IPS-18a (cell line): ENCODE measurements around the gene UVSSA.
"Not testable (repeated sequence)": the region's sequence is repeated elsewhere in the genome, so short reads cannot be mapped to it uniquely, and the experiment has no call there.

Source experiments
- H3K27ac ChIP-seq: one replicate; pipeline ENCODE4 v1.5.1; 2013; ENCODE audit warnings: low read length
- H3K27me3 ChIP-seq: one replicate; pipeline ENCODE4 v1.6.1; 2013; ENCODE audit warnings: mild to moderate bottlenecking, low read length; ENCODE audit not compliant: control insufficient read depth, insufficient read depth
- H3K36me3 ChIP-seq: one replicate; pipeline ENCODE4 v1.6.1; 2013; ENCODE audit warnings: low read depth, low read length; ENCODE audit not compliant: control insufficient read depth
- H3K4me1 ChIP-seq: one replicate; pipeline ENCODE4 v1.6.1; 2013; ENCODE audit warnings: low read depth, low read length; ENCODE audit not compliant: control insufficient read depth
- H3K4me3 ChIP-seq: one replicate; pipeline ENCODE4 v1.5.1; 2013; ENCODE audit warnings: low read length
- H3K9ac ChIP-seq: one replicate; pipeline ENCODE4 v1.6.1; 2013; ENCODE audit warnings: mild to moderate bottlenecking, low read length, moderate library complexity
- H3K9me3 ChIP-seq: one replicate; pipeline ENCODE4 v1.6.1; 2013; ENCODE audit warnings: low read depth, low read length; ENCODE audit not compliant: control insufficient read depth

The UVSSA gene

DNA sequence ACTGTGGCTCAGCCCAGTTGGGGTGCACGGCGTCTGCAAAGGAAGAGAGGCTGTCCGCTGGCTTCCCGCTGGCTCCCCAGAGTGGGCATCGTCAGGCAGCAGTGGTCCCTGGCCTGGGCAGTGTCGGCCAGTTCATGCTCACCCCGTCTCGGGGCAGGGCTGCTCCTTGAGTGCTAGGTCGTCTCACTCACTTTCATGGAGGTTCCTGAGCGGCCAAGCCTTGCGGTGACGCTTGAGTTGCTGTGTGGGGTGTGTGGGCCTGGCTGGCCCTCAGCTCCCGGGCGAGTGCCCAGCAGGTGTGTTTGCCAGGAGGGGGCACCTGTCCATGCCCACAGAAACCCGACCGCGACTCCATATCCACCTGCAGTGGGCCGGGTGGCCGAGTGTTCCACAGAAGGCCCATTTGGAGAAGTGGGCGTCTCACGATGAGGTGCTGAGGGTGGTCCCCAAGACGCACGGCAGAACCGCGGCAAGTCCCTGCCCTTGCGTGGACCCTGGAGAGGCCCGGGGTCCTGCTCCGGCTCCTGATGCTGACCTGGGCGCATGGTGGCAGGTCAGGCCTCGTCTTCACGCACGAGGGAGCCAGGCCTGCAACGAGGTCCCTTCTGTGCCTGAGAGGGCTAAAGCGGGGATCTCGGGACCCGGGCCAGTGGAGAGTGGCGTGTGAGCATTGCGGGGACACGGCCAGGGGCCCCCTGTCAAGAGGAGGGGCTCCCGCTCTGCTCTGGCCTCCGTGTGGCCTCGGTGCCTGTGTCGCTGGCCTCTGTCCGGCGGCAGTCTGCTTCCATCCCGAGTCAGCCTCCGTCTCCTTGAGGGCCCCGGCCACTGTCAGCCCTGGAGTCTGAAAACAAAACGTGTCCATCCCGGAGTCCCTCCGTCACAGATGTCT is 18.5 kb upstream of the UVSSA start:
- Histone ChIP-seq H3K27ac (no peak overlapping the region), H3K36me3 (peaks cover 12% of the 10 kb centered on the region), H3K9me3 (no peaks in the 10 kb centered on the region), H3K27me3 (no peaks in the 10 kb centered on the region), H3K9ac (no peak overlapping the region), H3K4me1 (no peaks in the 10 kb centered on the region), H3K4me3 (no peak overlapping the region)

DNA sequence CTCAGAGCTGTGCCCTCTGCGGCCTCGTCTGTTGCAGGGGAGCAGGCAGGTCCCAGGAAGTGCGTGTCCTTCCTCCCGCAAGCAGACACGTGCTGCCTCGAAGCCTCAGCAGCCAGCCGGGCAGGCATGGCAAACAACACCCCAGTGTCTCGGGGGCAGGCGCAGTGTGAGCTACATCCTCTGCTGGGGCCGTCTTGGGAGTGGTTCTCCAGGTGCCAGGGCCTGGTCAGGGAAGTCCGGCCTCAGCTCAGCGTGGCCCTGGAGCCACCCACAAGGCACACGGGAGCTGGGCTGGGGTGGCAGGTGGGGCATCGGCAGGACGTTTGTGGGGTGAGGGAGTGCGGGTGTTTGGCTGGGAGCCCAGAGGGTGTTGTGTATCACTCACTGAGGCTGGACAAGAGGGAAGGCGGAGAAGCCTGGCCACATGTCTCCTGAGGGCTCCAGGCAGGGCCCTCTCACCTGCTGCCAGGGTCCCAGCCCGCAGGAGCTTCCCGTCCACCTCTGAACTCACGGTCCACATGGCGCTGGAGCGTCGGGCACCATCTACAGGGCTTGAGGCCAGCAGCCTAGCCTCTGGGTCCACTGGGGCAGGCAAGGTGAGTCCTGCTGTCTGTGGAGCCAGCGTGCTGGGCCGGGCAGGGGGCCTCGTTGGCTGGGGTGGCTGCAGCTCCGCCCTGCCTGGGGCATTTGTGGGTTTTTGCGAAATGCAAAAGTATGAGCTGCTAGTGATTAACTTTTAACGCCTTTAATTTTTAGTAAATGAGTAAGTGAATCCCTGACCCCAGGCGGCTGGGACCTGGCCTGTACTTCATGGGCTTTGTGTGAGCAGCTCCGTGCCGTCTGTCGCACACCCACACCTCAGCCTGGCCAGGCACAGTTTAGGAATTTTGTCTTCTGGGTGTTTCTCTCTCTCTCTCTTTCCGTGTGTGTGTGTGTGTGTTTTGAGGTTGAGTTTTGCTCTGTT is 17.3 kb upstream of the UVSSA start:
- Histone ChIP-seq H3K27me3 (no peaks in the 10 kb centered on the region), H3K9me3 (no peaks in the 10 kb centered on the region), H3K9ac (no peak overlapping the region), H3K27ac (no peak overlapping the region), H3K4me3 (no peak overlapping the region), H3K36me3 (peaks cover 12% of the 10 kb centered on the region), H3K4me1 (no peaks in the 10 kb centered on the region)

DNA sequence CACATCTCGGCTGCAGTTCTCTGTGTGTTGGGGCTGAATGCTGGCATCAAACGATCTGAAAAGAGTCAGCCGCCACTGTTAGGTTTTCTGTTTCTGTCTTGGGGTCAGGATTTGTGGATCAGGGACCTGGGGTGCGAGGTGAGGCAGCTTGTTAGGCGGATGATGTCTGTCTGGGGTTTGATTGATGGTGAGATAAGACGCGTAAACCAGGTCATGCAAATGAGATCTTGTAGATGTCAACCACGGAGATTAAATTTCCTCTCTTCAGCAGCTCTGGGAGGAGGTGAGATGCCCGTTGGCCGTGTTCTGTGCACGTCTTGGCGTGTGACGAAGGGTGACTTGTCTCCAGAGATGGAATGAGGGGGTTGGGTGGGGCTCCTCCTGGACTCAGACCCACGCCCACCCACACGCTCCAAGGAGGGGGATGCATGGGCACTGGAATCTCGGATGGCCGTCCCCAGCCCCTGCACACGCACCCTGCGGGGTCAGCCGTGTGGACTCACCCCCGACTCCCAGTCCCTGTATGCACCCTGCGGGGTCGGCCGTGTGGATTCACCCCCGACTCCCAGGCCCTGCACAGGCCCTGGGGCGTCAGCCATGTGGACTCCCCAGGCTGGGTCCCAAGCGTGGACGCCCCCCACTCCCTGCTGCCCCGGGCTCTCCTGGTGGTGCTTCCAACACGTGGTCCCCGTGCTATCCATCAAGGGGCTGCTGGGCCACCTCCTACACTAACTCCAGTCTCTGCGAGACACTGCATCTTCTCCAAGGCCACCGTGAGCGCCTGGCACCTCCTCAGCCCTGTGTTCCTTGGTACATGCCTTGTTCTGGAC is 16.0 kb upstream of the UVSSA start:
- H3K4me3 ChIP-seq = no peak overlapping the region
- H3K27me3 ChIP-seq = no peaks in the 10 kb centered on the region
- H3K27ac ChIP-seq = no peak overlapping the region
- no peak overlapping the region for H3K9ac ChIP-seq
- H3K9me3 ChIP-seq = no peaks in the 10 kb centered on the region
- peaks cover 8% of the 10 kb centered on the region for H3K36me3 ChIP-seq
- H3K4me1 ChIP-seq = no peaks in the 10 kb centered on the region

DNA sequence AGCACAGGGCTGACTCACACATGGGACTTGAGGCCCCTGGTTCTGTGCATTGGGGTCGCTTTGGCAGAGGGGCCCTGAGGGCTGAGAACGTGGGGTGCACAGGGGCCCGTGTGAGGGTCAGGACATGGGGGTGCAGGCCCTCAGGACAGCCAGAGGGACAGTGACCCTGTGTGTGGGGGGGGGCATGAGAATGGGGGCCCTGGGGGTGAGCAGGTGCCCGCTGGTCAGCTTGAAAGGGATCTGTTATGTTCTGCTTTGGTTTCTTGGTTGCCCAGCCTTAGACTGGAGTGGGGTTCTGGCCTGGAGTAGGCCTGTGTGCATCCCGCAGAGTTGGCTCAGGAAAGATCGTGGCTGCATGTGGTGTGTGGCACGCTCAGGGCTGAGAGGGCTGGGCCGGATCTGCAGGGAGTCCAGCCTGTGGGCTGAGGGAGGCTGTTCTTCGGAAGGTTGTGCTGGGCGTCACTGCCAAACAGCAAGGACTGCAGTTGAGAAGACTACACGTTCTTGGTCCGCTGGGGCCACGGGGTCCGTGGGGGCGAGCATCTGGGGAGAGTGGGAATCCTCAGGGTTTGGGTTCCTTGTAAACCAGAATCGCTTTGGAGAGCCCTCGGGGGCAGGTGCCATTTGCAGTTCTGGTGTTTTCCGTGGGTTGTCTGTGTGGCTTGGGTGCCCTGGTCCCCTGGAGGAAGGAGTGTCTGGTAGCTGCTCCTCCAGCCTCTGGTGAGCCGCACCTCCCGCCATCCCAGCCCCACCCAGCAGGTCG is 15.2 kb upstream of the UVSSA start:
- Histone ChIP-seq H3K9me3 (no peaks in the 10 kb centered on the region), H3K27ac (no peak overlapping the region), H3K36me3 (peaks cover 12% of the 10 kb centered on the region), H3K4me3 (no peak overlapping the region), H3K9ac (no peak overlapping the region), H3K27me3 (no peaks in the 10 kb centered on the region), H3K4me1 (no peaks in the 10 kb centered on the region)

DNA sequence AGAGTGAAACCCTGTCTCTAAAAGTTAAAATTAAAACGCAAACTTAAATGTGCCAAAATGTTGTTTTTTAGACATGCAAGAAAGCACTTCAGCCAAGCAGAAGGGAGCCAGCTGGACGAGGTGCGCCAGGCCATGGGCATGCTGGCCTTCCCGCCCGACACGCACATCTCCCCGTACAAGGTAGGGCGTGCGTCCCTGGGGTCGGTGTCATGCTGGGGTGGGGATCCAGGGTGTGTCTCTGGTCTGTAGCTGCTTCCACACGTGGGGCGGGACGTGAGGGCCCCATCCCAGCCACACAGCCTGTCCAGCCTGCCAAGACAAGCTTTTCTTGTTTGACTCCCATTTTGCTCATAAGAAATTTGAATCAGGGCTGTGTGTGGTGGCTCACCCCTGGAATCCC is 14.3 kb upstream of the UVSSA start:
- Histone ChIP-seq H3K36me3 (peaks cover 21% of the 10 kb centered on the region), H3K9ac (no peak overlapping the region), H3K4me3 (no peak overlapping the region), H3K4me1 (no peaks in the 10 kb centered on the region), H3K9me3 (no peaks in the 10 kb centered on the region), H3K27ac (no peak overlapping the region), H3K27me3 (no peaks in the 10 kb centered on the region)

DNA sequence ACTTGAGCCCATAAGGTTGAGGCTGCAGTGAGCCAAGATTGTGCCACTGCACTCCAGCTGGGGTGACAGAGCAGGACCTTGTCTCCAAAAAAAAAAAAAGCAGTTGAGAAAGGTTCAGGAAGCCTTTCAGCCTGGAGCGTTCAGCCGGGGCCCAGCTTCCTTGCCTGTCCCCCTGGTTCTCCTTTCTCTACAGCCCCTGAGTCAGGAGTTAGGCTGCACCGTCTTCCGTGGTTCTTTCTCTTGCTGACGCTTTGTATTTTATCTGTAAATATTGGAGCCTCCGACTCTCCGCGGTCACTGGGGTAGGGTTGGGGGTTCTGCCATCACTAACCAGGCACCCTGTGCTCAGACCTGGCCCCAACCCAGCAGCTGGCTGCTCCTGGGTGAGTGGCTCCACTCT is 13.8 kb upstream of the UVSSA start:
- peaks cover 27% of the 10 kb centered on the region for H3K36me3 ChIP-seq
- H3K27me3 ChIP-seq = no peaks in the 10 kb centered on the region

DNA sequence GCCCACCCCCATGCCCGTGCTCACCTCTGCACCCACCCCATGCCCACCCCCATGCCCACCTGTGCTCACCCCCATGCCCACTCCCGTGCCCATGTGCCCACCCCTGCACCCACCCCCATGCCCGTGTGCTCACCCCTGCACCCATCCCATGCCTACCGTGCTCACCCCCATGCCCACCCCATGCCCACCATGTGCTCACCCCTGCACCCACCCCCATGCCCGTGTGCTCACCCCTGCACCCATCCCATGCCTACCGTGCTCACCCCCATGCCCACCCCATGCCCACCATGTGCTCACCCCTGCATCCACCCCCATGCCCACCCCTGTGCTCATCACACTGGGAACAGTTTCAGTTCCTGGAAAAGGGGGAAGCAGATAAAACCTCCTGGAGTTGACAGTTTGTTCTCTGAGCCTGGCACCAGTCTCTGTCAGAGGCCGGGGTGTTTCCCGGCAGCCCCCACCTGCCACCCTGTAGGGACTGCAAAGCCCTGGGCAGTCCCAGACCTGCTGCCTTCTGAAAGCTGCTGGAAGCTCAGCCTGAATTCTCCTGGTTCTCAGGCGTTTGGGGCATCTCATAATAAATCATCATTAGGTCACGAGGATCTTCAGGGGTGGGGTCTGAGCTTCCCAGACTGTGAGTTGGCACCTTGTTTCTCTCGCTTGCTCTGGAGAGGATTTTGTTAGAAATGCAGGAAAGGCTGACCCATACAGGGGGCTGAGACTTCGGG is 13.0 kb upstream of the UVSSA start:
- not testable (repeated sequence) for H3K9ac ChIP-seq, H3K4me3 ChIP-seq, H3K27ac ChIP-seq, H3K4me1 ChIP-seq, H3K27me3 ChIP-seq, H3K9me3 ChIP-seq
- H3K36me3 ChIP-seq = peaks cover 31% of the 10 kb centered on the region

More for the DNA sequence above, 13.8 kb upstream of the UVSSA start:
- Histone ChIP-seq H3K9me3 (no peaks in the 10 kb centered on the region), H3K4me1 (no peaks in the 10 kb centered on the region), H3K9ac (no peak overlapping the region), H3K4me3 (no peak overlapping the region), H3K27ac (no peak overlapping the region)

DNA sequence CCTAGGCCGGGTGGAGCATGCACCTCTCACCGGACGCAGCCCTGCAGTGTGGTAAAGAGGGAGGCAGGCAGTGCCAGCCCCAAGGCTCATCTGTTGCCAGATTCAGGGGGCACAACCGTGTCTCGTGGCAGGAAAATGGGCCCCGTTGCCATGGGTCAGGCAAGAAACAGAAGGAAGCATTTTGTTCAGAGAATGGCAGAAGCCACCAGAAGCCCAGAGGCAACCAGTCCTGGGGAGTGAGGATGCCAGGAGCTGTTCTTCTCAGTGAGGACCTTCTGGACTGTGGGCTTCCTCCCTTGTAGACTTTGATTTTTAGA is 12.5 kb upstream of the UVSSA start:
- Histone ChIP-seq H3K27ac (no peak overlapping the region), H3K9ac (no peak overlapping the region), H3K9me3 (no peaks in the 10 kb centered on the region), H3K4me1 (no peaks in the 10 kb centered on the region), H3K36me3 (peaks cover 34% of the 10 kb centered on the region), H3K4me3 (no peak overlapping the region), H3K27me3 (no peaks in the 10 kb centered on the region)

DNA sequence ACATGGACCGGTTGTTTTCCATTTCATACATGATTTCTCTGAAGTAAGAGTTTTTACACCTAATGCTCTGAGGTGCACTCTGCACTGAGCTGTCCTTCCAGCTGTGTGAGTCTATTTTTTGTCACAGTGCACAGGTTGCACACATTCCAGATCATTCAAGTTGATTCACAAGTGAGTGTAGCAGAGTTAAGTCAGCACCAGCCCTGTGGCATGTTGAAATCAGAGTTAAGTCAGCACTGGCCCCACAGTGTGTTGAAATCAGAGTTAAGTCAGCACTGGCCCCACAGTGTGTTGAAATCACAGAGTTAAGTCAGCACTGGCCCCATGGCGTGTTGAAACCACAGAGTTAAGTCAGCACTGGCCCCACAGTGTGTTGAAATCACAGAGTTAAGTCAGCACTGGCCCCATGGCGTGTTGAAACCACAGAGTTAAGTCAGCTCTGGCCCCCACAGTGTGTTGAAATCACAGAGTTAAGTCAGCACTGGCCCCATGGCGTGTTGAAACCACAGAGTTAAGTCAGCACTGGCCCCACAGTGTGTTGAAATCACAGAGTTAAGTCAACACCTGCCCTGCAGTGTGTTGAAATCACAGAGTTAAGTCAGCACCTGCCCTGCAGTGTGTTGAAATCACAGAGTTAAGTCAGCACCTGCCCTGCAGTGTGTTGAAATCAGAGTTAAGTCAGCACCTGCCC is 11.7 kb upstream of the UVSSA start:
- H3K4me1 ChIP-seq, H3K9ac ChIP-seq, H3K27me3 ChIP-seq, H3K4me3 ChIP-seq, H3K9me3 ChIP-seq, H3K27ac ChIP-seq: not testable (repeated sequence)
- H3K36me3 ChIP-seq = peaks cover 39% of the 10 kb centered on the region

DNA sequence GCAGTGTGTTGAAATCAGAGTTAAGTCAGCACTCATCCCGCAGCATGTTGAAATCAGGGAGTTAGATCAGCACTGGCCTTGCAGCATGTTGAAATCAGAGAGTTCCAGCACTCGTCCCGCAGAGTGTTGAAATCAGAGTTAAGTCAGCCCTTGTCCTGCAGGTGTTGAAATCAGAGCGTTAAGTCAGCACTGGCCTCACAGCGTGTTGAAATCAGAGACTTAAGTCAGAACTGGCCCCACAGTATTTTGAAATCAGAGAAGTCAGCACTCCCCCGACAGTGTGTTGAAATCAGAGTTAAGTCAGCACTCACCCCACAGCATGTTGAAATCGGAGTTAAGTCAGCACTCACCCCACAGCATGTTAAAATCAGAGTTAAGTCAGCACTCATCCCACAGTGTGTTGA is 10.9 kb upstream of the UVSSA start:
- H3K9ac ChIP-seq = no peak overlapping the region
- no peaks in the 10 kb centered on the region for H3K9me3 ChIP-seq
- H3K27me3 ChIP-seq = no peaks in the 10 kb centered on the region
- no peak overlapping the region for H3K27ac ChIP-seq
- no peak overlapping the region for H3K4me3 ChIP-seq
- H3K36me3 ChIP-seq = peaks cover 43% of the 10 kb centered on the region
- no peaks in the 10 kb centered on the region for H3K4me1 ChIP-seq
